NB4 (cell line): ENCODE data around the gene UTF1.
"Not testable (repeated sequence)": the region's sequence is repeated elsewhere in the genome, so short reads cannot be mapped to it uniquely, and the experiment has no call there.

Experiments used
- DNase-seq: peaks from one replicate; pipeline ENCODE4 v3.0.0; 2010; ENCODE audit warnings: low read depth
- H3K4me3 ChIP-seq: one replicate; pipeline ENCODE4 v1.5.1; 2011; ENCODE audit warnings: mild to moderate bottlenecking, low read depth, low read length, moderate library complexity
- MYC ChIP-seq: IDR thresholded peaks from 2 replicates; pipeline ENCODE4 v1.6.1; 2011; ENCODE audit warnings: low read depth, low read length
- POLR2A ChIP-seq: IDR thresholded peaks from 2 replicates; pipeline ENCODE4 v1.6.1; 2011; ENCODE audit warnings: mild to moderate bottlenecking; ENCODE audit not compliant: insufficient read length; ENCODE audit errors: extremely low read depth
- TF ChIP-seq, protein P1 (sequence below): IDR thresholded peaks from 2 replicates; pipeline ENCODE4 v1.6.1; 2011; ENCODE audit warnings: low read depth, low read length
- TF ChIP-seq, protein P2 (sequence below): IDR thresholded peaks from one replicate; pipeline ENCODE4 v1.5.1; 2012; ENCODE audit warnings: low read depth, low read length

UTF1 gene

DNA sequence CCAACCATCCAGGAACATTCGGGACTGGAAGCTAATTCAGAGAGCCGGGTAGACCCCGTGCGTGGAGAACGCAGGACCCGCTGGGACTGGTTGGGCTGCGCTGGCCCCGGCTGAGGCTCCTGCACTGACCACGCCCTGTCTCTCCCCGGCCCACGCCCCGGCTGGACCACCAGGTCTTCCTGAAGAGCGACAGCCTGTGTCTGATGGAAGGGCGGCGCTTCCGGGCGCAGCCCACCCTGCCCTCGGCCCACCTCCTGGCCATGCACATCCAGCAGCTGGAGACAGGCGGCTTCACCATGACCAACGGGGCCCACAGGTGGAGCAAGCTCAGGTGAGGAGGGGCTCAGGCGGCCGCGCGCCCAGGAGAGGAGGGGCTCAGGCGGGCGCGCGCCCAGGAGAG lies 10.2 kb upstream of the UTF1 start:
- DNase-seq, result no peak

DNA sequence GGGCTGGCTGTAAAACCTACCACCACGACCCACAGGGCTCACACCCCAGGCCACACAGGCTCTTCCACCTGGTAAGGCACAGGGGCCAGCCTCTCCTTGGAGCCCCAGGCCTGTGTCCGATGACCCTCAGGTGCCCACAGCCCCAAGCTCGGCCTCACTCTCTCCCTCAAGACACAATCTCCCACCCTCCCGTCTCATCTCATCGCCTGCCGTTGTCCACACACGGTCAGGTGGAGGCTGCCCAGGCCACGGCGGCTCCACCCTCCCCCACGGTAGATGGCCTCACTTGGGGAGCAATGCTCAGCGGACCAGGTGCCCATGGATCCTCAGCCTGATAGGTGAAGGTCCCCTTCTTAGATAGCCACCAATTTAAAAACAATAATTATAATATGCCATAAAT lies 8.7 kb upstream of the UTF1 start:
- no peak for DNase-seq
- TF ChIP-seq, protein P1, sequence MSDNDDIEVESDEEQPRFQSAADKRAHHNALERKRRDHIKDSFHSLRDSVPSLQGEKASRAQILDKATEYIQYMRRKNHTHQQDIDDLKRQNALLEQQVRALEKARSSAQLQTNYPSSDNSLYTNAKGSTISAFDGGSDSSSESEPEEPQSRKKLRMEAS, result no peak
- H3K4me3 ChIP-seq, result no peak overlapping the region

More for the DNA sequence above, 10.2 kb upstream of the UTF1 start:
- no peak overlapping the region for H3K4me3 ChIP-seq
- TF ChIP-seq, protein P2, sequence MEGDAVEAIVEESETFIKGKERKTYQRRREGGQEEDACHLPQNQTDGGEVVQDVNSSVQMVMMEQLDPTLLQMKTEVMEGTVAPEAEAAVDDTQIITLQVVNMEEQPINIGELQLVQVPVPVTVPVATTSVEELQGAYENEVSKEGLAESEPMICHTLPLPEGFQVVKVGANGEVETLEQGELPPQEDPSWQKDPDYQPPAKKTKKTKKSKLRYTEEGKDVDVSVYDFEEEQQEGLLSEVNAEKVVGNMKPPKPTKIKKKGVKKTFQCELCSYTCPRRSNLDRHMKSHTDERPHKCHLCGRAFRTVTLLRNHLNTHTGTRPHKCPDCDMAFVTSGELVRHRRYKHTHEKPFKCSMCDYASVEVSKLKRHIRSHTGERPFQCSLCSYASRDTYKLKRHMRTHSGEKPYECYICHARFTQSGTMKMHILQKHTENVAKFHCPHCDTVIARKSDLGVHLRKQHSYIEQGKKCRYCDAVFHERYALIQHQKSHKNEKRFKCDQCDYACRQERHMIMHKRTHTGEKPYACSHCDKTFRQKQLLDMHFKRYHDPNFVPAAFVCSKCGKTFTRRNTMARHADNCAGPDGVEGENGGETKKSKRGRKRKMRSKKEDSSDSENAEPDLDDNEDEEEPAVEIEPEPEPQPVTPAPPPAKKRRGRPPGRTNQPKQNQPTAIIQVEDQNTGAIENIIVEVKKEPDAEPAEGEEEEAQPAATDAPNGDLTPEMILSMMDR, result no peak
- TF ChIP-seq POLR2A, result no peak
- TF ChIP-seq MYC, result no peak
- TF ChIP-seq, protein P1, result no peak

DNA sequence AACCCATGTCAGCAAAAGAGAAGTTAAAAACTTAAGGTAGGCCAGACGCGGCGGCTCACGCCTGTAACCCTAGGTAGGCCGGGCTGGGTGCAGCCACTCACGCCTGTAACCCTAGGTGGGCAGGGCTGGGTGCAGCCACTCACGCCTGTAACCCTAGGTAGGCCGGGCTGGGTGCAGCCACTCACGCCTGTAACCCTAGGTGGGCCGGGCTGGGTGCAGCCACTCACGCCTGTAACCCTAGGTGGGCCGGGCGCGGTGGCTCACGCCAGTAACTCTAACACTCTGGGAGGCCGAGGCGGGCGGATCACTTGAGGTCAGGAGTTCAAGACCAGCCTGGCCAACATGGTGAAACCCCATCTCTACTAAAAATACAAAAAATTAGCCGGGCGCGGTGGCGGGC lies 8.3 kb upstream of the UTF1 start:
- DNase-seq, H3K4me3 ChIP-seq: not testable (repeated sequence)

DNA sequence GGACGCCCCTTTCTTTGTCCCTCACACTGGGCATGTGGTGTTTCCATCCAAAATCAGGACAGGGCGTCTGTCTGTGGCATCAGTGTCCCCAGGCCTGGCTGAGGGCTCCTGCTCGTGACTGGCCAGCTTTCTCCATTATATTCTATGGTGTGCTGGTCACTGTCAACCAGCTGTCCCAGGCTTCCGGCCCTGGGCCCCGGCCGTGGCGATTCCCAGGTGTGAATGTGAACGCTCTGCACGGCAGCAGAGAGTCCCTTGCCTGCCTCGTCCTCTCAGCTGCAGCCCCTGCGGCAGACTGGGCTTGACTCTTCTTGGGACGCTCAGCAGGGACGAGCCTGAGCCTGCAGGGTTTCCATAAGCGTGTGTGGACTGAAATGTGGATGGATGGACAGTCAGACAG lies 5.9 kb upstream of the UTF1 start:
- TF ChIP-seq MYC (no peak), POLR2A (no peak)
- TF ChIP-seq, protein P2, result no peak
- TF ChIP-seq, protein P1, result no peak
- H3K4me3 ChIP-seq, result no peak overlapping the region
- DNase-seq, result no peak

DNA sequence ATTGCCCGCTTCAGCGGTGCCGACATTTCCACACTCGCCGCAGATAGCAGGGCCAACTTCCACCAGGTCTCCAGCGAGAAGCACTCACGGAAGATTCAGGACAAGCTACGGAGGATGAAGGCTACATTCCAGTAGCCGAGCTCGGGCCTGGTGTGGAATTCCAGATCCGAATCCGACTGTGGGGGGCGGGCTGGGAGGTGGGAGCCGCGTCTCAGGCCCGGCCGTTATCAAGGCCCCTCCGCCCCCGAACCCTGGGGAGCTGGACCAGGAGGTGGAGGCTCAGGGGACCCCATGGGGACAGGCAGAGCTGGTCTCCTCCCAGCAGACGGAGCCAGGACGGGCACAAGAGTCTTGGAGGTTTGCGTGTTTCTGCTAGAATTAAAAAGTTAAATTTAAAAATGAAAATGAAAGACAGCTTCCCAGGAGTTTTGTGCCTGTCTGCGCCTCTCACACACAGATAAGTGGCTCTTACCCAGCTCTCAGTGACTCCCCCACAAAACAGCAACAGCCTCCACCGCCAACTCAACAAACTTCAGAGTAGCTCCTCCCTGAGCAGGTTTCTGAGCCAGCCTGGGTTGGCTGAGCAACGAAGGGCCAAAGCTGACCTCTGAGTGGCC lies 5.2 kb upstream of the UTF1 start:
- H3K4me3 ChIP-seq, result no peak overlapping the region
- peak; percentile 63 for DNase-seq
- no peak for TF ChIP-seq POLR2A
- TF ChIP-seq MYC, result no peak
- TF ChIP-seq, protein P2, result no peak
- TF ChIP-seq, protein P1, result no peak

DNA sequence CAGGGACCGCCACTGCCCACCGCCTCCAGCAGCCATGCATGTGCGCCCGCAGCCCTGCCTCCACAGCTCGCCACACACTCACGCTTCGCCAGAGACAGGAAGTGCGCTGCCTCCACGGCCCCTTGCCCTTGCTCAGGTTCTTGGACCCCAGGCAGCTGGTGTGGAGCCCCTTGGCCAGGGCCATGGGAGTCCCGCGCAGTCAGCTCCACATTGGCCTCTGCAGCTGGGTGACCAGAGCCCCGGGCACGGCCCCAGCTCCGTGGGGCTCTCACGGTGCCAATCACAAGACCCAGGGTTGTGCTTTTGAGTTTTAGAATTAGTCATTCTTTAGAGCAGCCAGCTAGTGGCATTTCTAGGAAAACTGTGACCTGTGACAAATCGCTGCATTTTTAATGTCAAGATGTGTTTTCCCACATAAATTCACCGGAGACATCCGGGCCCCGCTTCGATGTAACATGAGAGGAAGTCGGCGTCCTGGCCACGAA lies 4.3 kb upstream of the UTF1 start:
- H3K4me3 ChIP-seq, result no peak overlapping the region
- TF ChIP-seq, protein P2, result no peak
- TF ChIP-seq POLR2A, result no peak
- TF ChIP-seq, protein P1, result no peak
- no peak for TF ChIP-seq MYC
- no peak for DNase-seq

DNA sequence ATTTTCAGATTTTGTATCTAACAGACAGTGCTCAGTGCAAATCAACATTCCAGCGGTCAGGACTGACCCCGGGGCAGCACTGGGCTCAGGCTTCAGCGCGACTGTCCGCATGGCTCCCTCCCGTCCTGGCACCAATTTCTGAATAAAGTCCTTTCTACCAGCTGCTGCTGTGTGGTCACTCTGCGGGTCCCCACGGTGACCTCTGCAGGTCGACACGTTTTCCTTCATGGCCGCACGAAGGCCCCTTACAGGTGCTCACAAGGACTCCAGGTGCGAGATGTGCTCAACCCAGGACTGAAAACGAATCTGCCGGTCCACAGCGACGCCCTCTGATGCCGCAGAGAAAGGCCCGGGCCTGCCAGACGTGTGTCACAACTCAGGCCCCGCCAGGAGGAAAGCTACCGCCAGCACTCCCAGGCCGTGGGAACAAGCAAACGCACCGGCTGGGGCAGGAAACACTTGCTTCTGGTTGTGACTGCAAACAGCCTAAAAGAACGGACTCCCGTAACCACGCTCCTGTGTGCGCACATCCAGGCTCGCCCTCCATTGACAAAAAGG lies 3.7 kb upstream of the UTF1 start:
- TF ChIP-seq MYC (no peak), POLR2A (no peak)
- TF ChIP-seq, protein P1, result no peak
- TF ChIP-seq, protein P2, result no peak
- no peak overlapping the region for H3K4me3 ChIP-seq
- DNase-seq, result no peak
